ENCODE measurements around the gene TEX19.

The TEX19 gene, protein sequence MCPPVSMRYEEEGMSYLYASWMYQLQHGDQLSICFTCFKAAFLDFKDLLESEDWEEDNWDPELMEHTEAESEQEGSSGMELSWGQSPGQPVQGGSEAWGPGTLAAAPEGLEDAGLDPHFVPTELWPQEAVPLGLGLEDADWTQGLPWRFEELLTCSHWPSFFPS

DNA sequence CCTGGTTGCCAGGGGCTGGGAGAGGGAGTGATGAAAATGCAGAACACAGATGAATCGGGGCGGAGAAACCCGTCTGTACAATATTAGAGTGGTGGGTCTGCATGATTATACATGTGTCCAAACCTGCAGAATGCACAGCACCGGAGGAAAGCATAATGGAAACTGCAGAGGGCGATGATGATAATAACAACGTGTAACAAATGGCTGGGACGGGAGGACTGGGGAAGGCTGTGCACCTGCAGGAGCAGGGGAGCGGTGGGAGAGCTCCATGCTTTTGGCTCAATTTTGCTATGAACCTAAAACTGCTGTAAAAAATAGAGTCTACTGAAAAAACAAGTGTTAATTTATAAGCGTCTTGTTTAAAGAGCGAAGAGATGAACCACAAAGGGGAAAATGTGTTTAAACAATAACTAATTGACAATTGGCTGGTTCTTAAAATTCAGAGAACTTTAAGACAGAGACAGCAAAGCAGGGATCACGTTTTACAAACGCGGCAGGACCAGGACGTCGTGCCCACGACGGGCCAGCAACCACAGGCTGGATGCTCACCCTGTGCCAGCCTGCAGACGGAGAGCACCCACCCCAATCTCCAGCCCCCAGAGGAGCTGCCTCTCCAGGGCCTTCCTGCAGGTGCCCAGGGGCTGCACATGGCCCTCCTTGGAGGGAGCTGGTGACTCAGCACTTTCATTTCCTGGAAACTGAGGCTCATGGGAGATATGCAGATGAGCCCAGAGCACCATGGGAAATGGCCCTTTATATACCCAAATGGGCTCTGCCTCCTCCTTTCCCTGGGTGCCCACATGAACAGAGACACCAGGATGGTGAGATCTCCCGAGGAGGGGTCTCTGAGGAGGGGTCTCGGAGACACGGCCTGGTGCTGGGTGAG is at the start of gene TEX19:
Gene TEX19, plus strand, starts transcription at position 783 of the 886 bp plus-strand sequence. CDS start 2,904 bp downstream, outside the sequence.
- peak; percentile 76 for DNase-seq (ENCODE audit: low spot score)

DNA sequence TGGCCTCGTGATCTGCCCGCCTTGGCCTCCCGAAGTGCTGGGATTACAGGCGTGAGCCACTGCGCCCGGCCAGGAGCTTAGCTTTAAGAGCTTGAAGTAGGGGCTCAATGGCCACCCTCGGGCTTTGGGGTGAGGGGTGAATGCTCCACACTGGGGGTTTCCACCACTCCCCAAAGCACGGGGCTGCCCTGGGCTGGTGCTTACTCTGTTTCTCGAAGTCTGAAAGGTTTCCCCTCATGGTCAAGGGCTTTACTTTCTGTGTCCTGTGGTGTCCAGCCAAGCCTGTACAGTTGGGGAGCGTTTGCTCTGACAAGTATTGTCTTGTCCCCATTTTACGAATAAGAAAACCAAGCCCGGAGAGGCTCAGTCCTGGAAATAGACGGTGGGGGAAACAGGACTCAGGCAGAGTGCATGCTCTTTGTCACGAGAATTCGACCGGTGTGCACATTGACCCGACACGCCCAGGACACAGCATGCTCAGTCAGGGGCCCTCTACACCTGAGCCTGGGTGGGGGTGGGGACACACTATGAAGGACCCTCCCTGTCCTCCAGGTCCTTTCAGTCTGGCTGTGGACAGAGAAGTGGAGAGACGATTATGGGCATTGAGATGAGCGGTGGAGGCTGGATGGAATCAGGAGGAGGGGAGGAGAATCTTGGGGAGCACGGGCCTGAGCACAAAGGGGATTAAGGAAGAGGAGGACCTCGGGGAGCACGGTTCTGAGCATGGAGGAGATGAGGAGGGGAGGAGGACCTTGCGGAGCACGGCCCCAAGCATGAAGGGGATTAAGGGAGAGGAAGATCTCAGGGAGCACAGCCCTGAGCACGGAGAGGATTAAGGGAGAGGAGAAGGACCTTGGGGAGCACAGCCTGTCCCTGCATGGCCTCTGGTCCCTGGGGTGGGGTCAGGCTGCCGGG is 49.1 kb upstream of the TEX19 start:
- DNase-seq (ENCODE audit: low spot score): no peak

DNA sequence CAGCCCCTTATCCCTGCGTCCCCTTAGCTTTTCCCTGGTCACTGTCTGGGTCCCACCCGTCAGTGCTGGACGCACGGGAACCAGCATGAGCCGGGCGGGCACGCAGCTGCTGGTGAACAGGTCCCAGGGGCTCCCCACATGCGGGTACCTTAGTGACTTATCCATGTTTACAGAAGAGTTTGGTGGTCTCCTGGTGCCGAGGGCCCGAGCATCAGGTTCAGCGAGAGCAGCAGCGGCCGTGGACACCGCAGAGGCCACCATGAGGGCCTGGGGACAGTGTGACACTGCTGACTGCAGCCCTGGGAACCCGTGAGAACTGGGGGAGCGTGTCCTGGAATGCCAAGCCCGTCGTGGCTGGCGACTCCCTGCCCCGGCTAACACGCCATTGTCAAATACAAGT is 48.2 kb upstream of the TEX19 start:
- no peak for DNase-seq (ENCODE audit: low spot score)

DNA sequence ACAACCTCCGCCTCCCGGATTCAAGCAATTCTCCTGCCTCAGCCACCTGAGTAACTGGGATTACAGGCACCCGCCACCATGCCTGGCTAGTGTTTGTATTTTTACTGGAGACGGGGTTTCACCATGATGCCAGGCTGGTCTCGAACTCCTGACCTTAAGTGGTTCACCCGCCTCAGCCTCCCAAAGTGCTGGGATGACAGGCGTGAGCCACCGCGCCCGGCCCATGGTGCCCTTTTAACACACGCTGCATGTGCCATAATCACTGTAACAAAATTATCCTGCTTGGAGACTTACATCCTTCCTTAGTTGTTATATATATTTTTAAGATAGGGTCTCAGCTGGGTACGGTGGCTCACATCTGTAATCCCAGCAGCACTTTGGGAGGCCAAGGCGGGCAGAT is 47.1 kb upstream of the TEX19 start:
- DNase-seq (ENCODE audit: low spot score): no peak

DNA sequence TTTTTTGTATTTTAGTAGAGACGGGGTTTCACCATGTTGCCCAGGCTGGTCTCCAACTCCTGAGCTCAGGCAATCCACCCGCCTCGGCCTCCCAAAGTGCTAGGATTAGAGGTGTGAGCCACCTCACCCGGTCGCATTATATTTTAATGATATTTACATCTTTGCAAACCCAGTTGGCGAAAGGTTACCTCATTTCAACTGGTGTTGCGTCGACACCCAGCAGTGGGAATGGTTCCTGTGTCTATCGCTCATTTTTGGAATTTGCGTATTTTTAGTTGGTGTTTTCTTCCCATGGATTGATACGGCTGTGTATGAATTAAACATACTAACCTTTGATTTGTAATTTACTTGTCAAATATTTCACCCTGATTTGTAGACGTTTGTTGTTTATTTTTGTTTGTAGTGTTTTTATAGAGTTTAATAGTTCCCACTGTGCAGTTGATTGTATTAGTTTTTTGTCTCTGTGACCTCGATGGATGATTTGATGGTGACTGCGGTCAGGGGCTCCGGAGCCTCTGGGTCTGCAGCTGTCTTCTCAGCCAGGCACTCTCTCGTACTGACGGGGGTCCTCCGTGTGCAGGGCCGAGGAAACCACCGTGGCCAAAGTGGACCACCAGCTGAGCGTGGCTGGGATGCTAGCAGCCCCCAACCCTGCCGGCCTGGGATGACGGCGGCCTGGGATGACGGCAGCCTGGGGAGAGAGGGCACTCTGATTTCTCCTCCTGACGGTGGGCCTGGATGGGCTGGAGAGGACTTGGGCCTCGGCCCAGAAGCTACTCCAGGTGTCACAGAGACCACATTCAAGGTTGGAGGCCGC is 45.6 kb upstream of the TEX19 start:
- DNase-seq (ENCODE audit: low spot score): no peak

DNA sequence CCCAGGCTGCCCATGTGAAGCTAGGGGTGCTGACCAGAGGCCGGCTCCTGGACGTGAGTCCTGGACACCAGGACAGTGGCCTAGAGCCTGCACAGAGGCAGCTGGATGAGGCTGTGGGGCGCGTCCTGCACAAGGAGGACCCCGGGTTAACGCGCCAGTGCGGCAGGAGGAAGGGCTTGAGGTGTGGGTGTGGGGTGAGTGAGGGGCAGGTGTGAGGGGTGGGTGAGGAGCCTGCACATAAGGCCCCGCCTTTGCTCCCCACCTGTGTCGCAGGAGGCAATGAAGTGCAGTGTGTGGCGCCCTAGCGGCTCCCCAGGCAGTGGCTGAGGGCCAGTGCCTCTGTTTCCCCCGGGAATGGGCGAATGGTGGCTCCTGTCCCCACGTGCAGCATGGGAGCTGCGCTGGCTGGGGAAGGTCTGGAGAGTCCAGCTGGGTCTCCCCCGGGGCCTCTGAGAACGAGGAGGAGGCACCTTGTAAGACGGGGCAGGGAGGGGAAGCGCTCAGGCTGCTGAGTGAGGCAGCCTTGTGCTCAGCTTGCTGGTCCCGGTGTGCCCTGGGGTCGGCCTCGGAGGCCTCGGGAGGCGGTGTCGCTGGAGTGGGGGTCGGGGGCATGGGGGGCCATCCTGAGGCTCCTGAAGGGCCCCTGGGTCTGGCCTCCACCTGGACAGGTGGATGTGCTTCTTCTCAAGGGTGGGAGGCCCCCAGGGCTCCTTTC is 44.9 kb upstream of the TEX19 start:
- DNase-seq (ENCODE audit: low spot score): no peak

DNA sequence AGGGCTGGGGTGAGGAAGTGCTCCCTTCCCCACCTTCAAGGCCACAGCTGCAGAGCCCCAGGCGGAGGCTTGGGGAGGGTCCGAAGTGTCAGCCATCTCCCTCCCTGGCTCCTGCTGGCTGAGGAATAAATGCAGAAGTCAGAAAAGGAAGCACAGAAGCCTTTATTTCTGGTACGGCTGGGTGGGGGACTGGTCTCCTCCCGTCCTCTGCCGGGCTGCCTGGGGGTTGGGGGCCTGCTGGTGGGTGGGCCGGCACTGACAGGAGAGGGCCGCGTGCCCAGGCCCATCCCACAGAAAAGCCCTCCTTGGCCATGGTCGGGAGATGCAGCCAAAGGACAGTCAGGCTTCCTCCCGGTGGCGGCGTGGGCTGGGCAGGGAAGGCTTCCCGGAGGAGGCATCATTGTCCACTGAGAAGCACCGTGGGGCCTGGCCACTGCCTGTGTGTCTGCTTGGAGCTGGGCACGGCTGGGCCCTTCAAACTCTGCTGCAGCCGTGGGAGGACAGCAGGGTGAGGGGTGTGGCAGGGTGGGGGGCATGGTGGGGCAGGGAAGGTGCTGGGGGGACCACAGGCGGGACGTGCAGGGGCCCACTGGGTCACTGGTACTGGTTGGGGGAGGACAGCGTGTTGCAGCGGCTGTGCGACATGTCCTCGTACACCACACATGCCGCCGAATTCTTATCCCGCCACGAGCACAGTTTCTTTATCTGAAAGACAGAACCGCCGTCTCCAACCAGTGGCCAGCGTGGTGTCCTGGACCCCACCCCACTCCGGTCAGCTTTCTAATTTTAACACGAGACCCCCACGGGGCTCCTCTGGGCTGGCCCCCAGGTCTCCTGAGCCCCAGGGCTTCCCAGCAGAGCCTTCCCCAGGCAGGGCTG is 44.1 kb upstream of the TEX19 start:
- DNase-seq (ENCODE audit: low spot score): no peak

DNA sequence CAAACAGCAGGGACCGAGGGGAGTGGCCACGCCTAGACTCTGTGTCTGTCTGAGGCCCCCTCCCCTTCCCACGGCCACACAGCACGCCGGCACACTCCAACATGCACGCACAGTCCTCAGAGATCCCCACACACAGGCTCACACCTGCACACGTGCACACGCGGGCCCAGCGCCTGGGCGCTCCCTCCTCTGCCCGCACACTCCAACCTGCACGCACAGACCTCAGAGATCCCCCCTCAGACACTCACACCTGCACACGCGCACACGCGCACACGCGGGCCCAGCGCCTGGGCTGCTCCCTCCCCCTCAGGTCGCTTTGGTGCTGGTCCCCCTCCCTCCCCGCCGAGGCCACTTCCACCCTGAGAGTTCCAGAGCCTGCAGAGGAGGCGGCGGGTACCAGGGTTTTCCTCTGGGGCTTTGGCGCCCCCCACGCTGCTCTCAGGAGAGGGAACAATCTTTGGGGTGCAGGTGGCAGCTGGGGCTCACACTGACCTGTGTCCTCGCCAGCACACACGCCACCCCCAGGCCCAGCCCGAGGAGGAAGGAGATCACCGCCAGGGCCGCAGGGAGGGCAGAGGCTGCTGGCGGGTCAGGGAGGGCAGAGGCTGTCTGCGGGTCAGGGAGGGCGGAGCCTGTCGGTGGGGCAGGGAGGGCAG is 43.2 kb upstream of the TEX19 start:
- DNase-seq (ENCODE audit: low spot score): no peak

DNA sequence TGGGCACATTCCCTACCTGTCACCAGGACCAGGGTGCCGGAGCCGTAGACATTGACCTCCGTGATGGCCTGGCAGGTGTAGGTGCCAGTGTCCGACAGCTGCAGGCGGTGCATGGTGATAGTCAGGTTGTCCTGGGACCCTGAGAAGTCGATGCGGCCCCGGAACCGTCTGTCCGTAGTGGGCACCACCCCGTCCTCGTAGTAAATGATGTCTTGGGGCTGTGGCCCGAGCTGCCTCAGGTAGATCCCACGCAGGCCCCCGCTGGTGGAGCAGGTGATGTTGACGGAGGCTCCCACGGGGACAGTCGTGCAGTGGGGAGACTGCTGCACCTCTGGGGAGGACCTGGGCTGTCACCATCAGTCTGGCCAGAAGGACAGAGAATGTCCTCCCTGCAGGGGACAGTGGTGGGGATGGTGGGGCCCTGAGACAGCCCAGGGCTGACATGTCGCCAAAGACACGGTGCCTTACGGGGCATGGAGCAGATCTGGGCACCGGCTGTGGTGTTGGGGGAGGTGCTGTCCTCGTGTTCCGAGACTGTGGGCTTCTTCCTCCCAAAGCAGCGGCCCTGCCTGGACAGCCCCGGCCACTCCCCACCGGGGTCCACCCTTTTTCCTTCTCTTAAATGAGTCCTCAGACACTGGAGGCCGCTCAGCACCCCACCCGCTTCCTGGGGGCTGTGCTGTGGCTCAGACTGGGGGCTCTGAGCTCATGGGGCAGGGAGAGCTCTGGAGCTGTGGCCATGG is 42.2 kb upstream of the TEX19 start:
- no peak for DNase-seq (ENCODE audit: low spot score)

DNA sequence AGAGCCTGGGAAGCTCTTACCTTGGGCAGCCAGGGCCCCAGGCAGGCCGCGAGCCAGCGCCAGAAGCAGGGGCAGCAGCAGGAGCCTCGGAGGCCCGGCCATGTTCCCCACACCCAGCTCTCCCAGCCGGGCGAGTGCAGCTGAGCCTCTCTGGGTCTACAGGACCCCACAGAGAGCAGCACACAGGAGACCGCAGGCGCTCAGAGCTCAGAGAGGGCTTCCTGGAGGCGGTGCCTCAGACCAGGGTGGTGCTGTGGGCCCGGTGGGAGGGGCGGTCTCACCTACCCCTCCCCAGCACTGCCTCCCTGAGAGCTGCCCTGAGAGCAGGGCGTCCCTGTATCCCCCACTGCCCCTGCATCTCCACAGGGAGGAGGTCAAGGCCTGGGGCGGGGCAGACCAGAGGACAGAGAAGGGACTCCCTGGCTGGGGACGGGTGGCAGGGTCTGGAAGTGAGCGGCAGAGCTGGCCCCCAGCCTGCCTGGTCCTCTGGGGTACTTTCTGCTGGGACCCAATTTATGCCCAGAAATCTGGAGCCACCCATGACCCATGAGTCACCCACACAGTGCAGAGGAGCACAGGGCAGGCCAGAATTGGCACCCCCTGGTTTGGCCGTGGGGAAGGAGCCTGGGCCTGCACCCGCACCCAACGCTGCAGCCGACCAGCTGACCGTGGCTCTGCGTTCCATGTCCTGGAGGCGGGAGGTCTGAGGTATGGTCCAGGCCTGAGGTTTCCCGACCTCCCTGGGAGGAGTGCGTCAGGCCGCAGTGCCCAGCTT is 41.5 kb upstream of the TEX19 start, which contains the start of gene CD7:
Gene CD7, minus strand, starts transcription at position 215 of the 775 bp plus-strand sequence. Its CDS starts 113 bp downstream, at position 102.
- no peak for DNase-seq (ENCODE audit: low spot score)

DNA sequence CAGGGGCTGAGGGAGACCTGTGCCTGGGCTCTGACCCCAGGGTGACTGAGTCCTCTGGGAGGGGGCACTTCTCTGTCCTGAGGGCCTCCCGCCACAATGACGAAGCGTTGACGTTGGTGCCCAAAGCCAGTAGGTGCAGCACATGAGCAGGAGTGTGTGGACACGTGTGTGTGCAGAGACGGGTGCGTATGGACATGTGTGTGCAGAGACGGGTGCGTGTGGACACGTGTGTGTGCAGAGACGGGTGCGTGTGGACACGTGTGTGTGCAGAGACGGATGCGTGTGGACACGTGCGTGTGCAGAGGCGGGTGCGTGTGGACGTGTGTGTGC is 40.9 kb upstream of the TEX19 start:
- DNase-seq (ENCODE audit: low spot score): no peak

DNA sequence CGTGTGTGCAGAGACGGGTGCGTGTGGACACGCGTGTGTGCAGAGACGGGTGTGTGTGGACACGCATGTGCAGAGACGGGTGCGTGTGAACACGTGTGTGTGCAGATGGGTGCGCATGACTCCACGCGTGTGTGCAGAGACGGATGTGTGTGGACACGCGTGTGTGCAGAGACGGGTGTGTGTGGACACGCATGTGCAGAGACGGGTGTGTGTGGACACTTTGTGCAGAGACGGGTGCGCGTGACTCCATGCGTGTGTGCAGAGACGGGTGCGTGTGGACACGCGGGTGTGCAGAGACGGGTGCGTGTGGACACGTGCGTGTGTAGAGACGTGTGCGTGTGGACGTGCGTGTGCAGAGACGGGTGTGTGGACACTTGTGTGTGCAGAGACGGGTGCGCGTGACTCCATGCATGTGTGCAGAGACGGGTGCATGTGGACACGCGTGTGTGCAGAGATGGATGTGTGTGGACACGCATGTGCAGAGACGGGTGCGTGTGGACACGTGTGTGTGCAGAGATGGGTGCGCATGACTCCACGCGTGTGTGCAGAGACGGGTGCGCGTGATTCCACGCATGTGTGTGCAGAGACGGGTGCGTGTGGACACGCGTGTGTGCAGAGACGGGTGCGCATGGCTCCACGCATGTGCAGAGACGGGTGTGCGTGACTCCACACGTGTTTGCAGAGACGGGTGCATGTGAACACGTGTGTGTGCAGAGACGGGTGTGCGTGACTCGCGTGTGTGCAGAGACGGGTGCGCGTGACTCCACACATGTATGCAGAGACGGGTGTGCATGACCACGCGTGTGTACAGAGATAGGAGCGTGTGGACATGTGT is 40.1 kb upstream of the TEX19 start:
- no peak for DNase-seq (ENCODE audit: low spot score)

DNA sequence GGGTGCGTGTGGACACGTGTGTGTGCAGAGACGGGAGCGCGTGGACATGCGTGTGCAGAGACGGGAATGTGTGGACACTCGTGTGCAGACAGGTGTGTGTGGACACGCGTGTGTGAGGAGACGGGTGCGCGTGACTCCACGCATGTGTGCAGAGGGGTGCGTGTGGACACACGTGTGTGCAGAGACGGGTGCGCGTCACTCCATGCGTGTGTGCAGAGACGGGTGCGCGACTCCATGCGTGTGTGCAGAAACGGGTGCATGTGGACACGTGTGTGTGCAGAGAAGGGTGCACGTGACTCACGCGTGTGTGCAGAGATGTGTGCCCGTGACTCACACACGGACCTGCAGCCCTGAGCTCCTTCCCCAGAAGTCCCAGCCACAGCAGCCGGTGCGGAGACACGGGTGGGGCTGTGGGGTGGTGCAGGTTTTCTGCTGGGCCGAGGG is 39.4 kb upstream of the TEX19 start:
- no peak for DNase-seq (ENCODE audit: low spot score)

DNA sequence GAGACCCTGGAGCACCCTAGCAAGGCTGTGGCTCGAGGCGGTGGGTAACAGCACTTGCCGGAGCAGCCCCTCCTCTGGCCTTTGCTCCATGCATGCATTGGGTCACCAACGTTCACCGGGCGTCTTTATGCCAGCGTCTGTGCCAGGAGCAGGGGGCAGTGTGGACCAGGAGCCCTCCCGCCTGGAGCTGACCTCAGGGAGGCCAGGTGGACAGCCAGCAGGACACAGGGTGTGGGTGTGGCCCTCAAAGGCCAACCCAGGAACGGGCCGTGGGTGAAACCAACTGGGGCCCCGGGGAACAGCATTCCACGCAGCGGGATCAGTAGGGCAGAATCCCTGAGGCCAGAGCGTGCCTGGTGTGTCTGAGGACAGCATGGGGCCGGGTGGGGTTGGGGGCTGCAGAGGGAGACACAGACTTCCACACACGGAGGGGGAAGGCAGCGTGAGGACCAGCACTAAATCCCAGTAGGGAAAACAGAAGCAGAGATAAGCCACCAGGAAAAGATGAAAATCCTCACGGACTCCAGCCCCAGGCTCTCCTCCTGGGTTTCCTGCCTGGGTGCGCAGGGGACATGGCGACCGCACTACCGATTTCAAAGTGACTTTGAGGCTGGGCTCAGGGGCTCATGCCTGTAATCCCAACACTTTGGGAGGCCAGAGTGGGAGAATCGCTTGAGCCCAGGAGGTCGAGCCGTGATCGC is 38.8 kb upstream of the TEX19 start:
- DNase-seq (ENCODE audit: low spot score): no peak

DNA sequence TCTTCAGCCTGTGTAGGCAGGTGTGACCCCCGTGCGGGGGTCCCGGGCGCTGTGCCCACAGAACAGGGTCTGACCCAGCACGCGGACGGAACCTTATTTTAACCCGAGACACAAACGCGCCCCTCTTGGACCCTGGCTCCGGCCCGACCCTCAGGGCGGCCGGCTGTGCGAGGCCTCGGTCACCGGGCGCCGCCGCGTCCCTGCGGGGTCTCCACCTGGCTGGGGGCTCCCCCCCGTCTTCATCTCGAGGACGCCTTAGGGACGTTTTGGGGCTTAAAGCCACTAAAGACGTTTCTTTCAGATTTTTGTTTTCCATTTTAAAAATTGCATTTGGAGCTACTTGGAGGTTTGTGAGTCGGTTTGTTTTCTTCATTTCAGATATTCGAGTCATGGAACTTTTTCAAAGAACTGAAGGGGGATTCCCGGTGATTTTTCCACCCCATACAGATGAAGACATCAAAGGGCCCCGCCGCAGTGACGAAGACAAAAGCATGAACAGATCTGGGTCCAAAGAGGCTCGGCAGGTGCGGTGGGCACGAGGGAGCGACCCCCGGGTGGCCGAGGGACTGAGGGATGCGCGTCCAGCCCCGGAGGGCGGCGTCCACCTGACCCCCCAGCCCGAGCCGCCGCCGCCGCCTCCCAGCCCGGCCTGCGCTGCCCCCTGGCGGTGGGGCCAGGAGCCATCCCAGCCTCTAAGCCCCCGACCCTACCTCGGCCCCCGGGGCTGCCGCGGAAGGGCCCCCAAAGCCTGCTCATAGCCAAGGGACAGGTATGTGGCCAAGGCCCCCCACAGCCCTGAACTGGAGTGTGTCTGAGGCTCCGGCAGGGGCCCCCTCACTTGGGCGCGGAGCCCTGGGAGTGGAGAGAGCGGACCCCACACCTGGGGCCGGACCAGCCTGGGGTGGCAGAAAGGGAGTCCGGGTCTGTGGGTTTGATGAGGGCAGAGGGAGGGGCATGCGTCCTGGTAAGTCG is 37.8 kb upstream of the TEX19 start:
- DNase-seq (ENCODE audit: low spot score): peak; percentile 93
